Spleen (tissue), 7 donors: ENCODE results near the gene SNRNP27.

Experiments
- CTCF ChIP-seq, 11 experiments: fragments of 200-600 bp in 7 of 11; fragments of 450-650 bp in 4 of 11; sonication (generic) in 4 of 11; IDR thresholded peaks in 8 of 11; conservative IDR thresholded peaks in 3 of 11; 1 replicate in 7 of 11; 2 replicates in 4 of 11; pipeline versions ENCODE4 v1.4.0 to v1.8.0; 2016 to 2021; ENCODE audit warnings: antibody characterized with exemption in 11 of 11, inconsistent platforms in 4 of 11, mild to moderate bottlenecking in 1 of 11
- POLR2A ChIP-seq, 3 donors: fragments of 450-650 bp; IDR thresholded peaks; one replicate each; pipeline ENCODE4 v1.5.1; 2017; ENCODE audit warnings: antibody characterized with exemption in 3 of 3, mild to moderate bottlenecking in 1 of 3
- POLR2AphosphoS5 ChIP-seq, 3 donors: sonication (generic); formaldehyde crosslinking; IDR thresholded peaks; one replicate each; pipeline ENCODE4 v1.5.1; 2017; ENCODE audit warnings: antibody characterized with exemption in 3 of 3
- donor health status: DM: no; HTN: no; CAD: no; lungs with moderate emphysema.
- donor health status: DM: no; HTN: no; CAD: no.
- donor health status: DM: no; HTN: no; CAD: no.

GRCh38 chr2:69937968-69938367, 44.2 kb downstream of the SNRNP27 start:
- TF ChIP-seq POLR2AphosphoS5 (IDR thresholded peaks at IDR 0.05) (peak in 1 of 3 donors; percentile 55), CTCF (IDR thresholded peaks at IDR 0.05 in 8 of 11, conservative IDR thresholded peaks at IDR 0.05 in 3 of 11) (no peak), POLR2A (IDR thresholded peaks at IDR 0.05) (no peak)
